A673 (cell line): ENCODE measurements around the gene HDDC2. TPM values are rescaled to one million over a fixed set of nuclear protein-coding genes. Genes with fewer than 3 reads are reported as not detected.

Source experiments
- BruUV-seq: library from RNA; stranded (reverse); fragments of 400-500 nt; replicated peaks from 2 replicates; lab custom pipeline; 2021; lab: Mats Ljungman, UMichigan
- CTCF ChIA-PET: fragments of 300-600 bp; sonication (Branson Sonifier 250); formaldehyde crosslinking; loops from one replicate; lab custom pipeline; 2022; ENCODE audit warnings: antibody characterized with exemption; lab: Charles Lee
- POLR2A ChIA-PET: fragments of 300-600 bp; sonication (Branson Sonifier 250); formaldehyde crosslinking; loops from one replicate; lab custom pipeline; 2022; ENCODE audit warnings: antibody characterized with exemption; ENCODE audit not compliant: low non-redundant PET; lab: Charles Lee
- DNase-seq: peaks from one replicate; pipeline ENCODE4 v3.0.0-alpha.2; 2015; ENCODE audit warnings: low spot score
- H3K27ac ChIP-seq: fragments of 200-600 bp; sonication (generic); 2 replicates; pipeline ENCODE4 v1.5.1; 2016; ENCODE audit warnings: mixed run types, low read depth, mild to moderate bottlenecking, mixed read lengths, antibody characterized with exemption, low read length; ENCODE audit not compliant: poor library complexity, severe bottlenecking
- H3K27me3 ChIP-seq: fragments of 200-600 bp; sonication (generic); replicated peaks from 2 replicates; pipeline ENCODE4 v1.6.1; 2017; ENCODE audit warnings: mixed run types, low read depth, mild to moderate bottlenecking, mixed read lengths, antibody characterized with exemption, low read length; ENCODE audit not compliant: insufficient read depth, poor library complexity
- H3K36me3 ChIP-seq: fragments of 200-600 bp; sonication (generic); 2 replicates; pipeline ENCODE4 v1.6.1; 2016; ENCODE audit warnings: mixed run types, mild to moderate bottlenecking, mixed read lengths, antibody characterized with exemption, low read length; ENCODE audit not compliant: insufficient read depth, poor library complexity, severe bottlenecking
- H3K4me1 ChIP-seq: fragments of 200-600 bp; sonication (generic); 2 replicates; pipeline ENCODE4 v1.6.1; 2017; ENCODE audit warnings: mixed run types, mild to moderate bottlenecking, mixed read lengths, antibody characterized with exemption, low read length; ENCODE audit not compliant: insufficient read depth, poor library complexity, severe bottlenecking
- H3K4me3 ChIP-seq: fragments of 200-600 bp; sonication (generic); 2 replicates; pipeline ENCODE4 v1.5.1; 2016; ENCODE audit warnings: low read depth, mixed run types, mild to moderate bottlenecking, mixed read lengths, low read length; ENCODE audit not compliant: poor library complexity, severe bottlenecking
- H3K9me3 ChIP-seq: fragments of 200-600 bp; sonication (generic); 2 replicates; pipeline ENCODE4 v1.6.1; 2016; ENCODE audit warnings: mixed run types, low read depth, mild to moderate bottlenecking, mixed read lengths, antibody characterized with exemption, low read length; ENCODE audit not compliant: poor library complexity, severe bottlenecking
- EZH2 ChIP-seq: fragments of 200-600 bp; sonication (generic); IDR thresholded peaks from 2 replicates; pipeline ENCODE4 v1.6.1; 2017; ENCODE audit warnings: borderline replicate concordance, low read depth, mild to moderate bottlenecking, mixed read lengths, antibody characterized with exemption, low read length; ENCODE audit not compliant: poor library complexity, severe bottlenecking
- intact Hi-C: fragments of 100-400 bp; cut with micrococcal nuclease; formaldehyde crosslinking; loops from one replicate; pipeline ENCODE4 v1.10.0; 2022; ENCODE audit not compliant: unreplicated experiment
- total RNA-seq: library from RNA; stranded (reverse); gene quantifications from 2 replicates; pipeline ENCODE4 v1.2.3, GENCODE V29; 2021
- TF ChIP-seq, protein P1 (sequence below): fragments of 300-800, 200-600 bp; sonication (generic); conservative IDR thresholded peaks from 2 replicates; pipeline ENCODE4 v1.5.1; 2017; ENCODE audit warnings: low read depth, mild to moderate bottlenecking, antibody characterized with exemption, low read length, moderate library complexity, mixed read lengths

Gene HDDC2
- total RNA-seq, 1 experiment from 2014 or later: 87.6 TPM

DNA sequence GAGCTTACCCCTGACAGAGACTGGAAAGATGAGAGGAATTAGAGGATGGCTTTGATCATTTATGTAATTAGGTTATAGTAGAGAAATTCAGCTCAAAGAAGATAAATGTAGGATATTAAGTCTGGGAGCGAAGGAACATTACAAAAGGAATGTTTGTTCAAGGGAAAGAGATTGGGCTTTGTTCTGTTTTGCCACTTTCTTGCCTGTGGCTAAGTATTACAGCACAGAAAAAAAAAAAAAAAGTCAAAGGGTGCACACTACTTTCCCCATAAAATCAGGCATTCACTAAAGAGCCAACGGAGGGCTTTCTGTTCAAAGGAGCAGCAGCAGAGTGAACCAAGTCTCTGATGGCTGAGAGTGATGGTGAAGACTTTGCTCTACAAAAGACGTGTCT is 5.0 kb upstream of the HDDC2 start:
- no peak for TF ChIP-seq EZH2
- H3K4me3 ChIP-seq: no peak overlapping the region
- no peaks in the 10 kb centered on the region for H3K36me3 ChIP-seq
- ChIA-PET CTCF (no interaction called here), POLR2A (no interaction called here)
- no TSS peak for BruUV-seq
- no peaks in the 10 kb centered on the region for H3K9me3 ChIP-seq
- no peaks in the 10 kb centered on the region for H3K4me1 ChIP-seq
- no peaks in the 10 kb centered on the region for H3K27me3 ChIP-seq
- H3K27ac ChIP-seq: no peak overlapping the region
- intact Hi-C loops: loop anchor here (10.0 kb wide), 1 partner anchor 342 kb away; the partner anchor contains the start of gene RNF217
- DNase-seq: no peak

DNA sequence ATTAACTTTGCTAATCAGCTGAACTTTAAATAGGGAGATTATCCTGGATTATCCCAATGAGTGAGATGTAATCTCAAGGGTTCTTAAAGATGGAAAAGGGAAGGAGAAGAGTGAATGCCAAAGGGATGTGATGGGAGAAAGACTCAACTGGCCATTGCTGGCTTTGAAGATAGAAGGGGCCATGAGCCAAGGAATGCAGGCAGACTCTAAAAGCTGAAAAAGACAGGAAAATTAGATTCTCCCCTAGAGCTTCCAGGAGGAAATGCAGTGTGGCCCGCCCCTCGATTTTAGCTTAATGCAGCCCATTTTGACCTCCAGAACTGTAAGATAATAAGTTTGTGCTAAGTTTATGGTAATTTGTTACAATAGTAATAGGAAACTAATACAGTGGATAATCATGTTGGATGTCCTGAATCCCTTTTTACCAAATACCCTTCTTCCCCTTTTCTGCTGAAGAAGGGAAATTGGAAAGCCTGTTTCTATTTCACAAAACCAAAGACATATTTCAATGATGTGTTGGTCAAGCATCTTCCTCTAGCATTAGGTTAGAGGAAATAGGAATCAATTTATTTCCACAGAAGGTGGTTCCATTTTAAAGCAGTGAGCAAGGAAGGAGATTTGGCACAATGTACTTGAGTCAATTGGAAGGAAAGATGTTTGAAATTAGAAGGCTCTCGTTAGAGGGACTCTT is 3.3 kb upstream of the HDDC2 start:
- Histone ChIP-seq H3K27ac (no peak overlapping the region), H3K36me3 (no peaks in the 10 kb centered on the region), H3K27me3 (no peaks in the 10 kb centered on the region), H3K4me1 (peaks cover 7% of the 10 kb centered on the region), H3K4me3 (no peak overlapping the region), H3K9me3 (no peaks in the 10 kb centered on the region)
- DNase-seq: no peak
- no peak for TF ChIP-seq EZH2
- TF ChIP-seq, protein P1, sequence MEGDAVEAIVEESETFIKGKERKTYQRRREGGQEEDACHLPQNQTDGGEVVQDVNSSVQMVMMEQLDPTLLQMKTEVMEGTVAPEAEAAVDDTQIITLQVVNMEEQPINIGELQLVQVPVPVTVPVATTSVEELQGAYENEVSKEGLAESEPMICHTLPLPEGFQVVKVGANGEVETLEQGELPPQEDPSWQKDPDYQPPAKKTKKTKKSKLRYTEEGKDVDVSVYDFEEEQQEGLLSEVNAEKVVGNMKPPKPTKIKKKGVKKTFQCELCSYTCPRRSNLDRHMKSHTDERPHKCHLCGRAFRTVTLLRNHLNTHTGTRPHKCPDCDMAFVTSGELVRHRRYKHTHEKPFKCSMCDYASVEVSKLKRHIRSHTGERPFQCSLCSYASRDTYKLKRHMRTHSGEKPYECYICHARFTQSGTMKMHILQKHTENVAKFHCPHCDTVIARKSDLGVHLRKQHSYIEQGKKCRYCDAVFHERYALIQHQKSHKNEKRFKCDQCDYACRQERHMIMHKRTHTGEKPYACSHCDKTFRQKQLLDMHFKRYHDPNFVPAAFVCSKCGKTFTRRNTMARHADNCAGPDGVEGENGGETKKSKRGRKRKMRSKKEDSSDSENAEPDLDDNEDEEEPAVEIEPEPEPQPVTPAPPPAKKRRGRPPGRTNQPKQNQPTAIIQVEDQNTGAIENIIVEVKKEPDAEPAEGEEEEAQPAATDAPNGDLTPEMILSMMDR: no peak
- BruUV-seq: no TSS peak
- ChIA-PET POLR2A (interaction anchor here (0.8 kb wide), 1 partner anchor 485 kb away, joined by 3 read pairs; the partner anchor contains the start of gene NCOA7), CTCF (no interaction called here)
- intact Hi-C loops: loop anchor here (10.0 kb wide), 1 partner anchor 340 kb away; the partner anchor contains the start of gene RNF217

DNA sequence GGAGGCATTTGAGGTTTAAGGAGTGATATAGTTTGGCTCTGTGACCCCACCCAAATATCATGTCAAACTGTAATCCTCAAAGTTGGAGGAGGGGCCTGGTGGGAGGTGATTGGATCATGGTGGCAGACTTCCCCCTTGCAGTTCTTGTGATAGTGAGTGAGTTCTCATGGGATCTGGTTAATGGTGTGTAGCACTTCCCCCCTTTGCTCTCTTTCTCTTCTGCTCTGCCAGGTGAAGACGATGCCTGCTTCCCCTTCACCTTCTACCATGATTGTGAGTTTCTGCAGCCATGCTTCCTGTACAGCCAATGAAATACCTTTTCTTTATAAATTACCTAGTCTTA is 1.7 kb upstream of the HDDC2 start:
- H3K4me3 ChIP-seq: no peak overlapping the region
- H3K9me3 ChIP-seq: no peaks in the 10 kb centered on the region
- TF ChIP-seq, protein P1: no peak
- no peak for TF ChIP-seq EZH2
- DNase-seq: no peak
- intact Hi-C loops: loop anchor here (10.0 kb wide), 1 partner anchor 339 kb away; the partner anchor contains the start of gene RNF217
- peaks cover 14% of the 10 kb centered on the region for H3K36me3 ChIP-seq
- POLR2A ChIA-PET: no interaction called here
- BruUV-seq: no TSS peak
- CTCF ChIA-PET: no interaction called here
- H3K27me3 ChIP-seq: no peaks in the 10 kb centered on the region
- H3K27ac ChIP-seq: no peak overlapping the region
- peaks cover 14% of the 10 kb centered on the region for H3K4me1 ChIP-seq
